HG03565 (cell line): ENCODE measurements around the gene OR52K1.
A peak's percentile ranks its signal among the peaks of the same experiment; 100 is the strongest.

Experiments
- ATAC-seq: cut with Tn5 transposase; IDR thresholded peaks from one replicate; pipeline ENCODE4 v1.9.1; 2021; ENCODE audit warnings: mild to moderate bottlenecking, moderate library complexity; ENCODE audit not compliant: unreplicated experiment

Gene OR52K1

GRCh38 chr11:4482445-4482844, at the start of gene OR52K1:
TSS of gene OR52K1 (plus strand) at chr11:4482646. CDS start at chr11:4488901, 6,255 bp downstream.
- ATAC-seq = no peak

- no peak for ATAC-seq
These were observed 48.6 kb upstream of the OR52K1 start for GRCh38 chr11:4433856-4434255.

- ATAC-seq = no peak
These were observed 46.0 kb upstream of the OR52K1 start for GRCh38 chr11:4436411-4436810.

- ATAC-seq = no peak
These were observed 40.9 kb upstream of the OR52K1 start for GRCh38 chr11:4441515-4441914.

GRCh38 chr11:4443232-4443891, 39.1 kb upstream of the OR52K1 start:
- ATAC-seq = no peak

GRCh38 chr11:4448995-4449394, 33.5 kb upstream of the OR52K1 start, which contains the start of gene OR52K2:
TSS of gene OR52K2 (plus strand) at chr11:4449295. CDS start at chr11:4449340, 45 bp downstream.
- no peak for ATAC-seq

GRCh38 chr11:4453118-4453517, 29.3 kb upstream of the OR52K1 start:
- ATAC-seq = no peak

GRCh38 chr11:4454021-4454420, 28.4 kb upstream of the OR52K1 start:
- ATAC-seq = no peak

- ATAC-seq = no peak
These were observed 27.0 kb upstream of the OR52K1 start for GRCh38 chr11:4455419-4455818.

- ATAC-seq = peak; percentile 54
These were observed 22.9 kb upstream of the OR52K1 start for GRCh38 chr11:4459500-4459899.

GRCh38 chr11:4460151-4460550, 22.3 kb upstream of the OR52K1 start:
- no peak for ATAC-seq

GRCh38 chr11:4464216-4465159, 18.0 kb upstream of the OR52K1 start:
- ATAC-seq = no peak

GRCh38 chr11:4465407-4465806, 17.0 kb upstream of the OR52K1 start:
- ATAC-seq = no peak

GRCh38 chr11:4466131-4466870, 16.1 kb upstream of the OR52K1 start:
- ATAC-seq = no peak

- no peak for ATAC-seq
These were observed 15.5 kb upstream of the OR52K1 start for GRCh38 chr11:4466871-4467442.

- no peak for ATAC-seq
These were observed 14.4 kb upstream of the OR52K1 start for GRCh38 chr11:4467811-4468606.

GRCh38 chr11:4479644-4480043, 2.8 kb upstream of the OR52K1 start:
- ATAC-seq = no peak

GRCh38 chr11:4480577-4481239, 1.7 kb upstream of the OR52K1 start:
- no peak for ATAC-seq

GRCh38 chr11:4481240-4481582, 1.2 kb upstream of the OR52K1 start:
- ATAC-seq = no peak

GRCh38 chr11:4484310-4484709, 1.9 kb downstream of the OR52K1 start:
- no peak for ATAC-seq
